Caki2 (cell line): ENCODE data around the gene MGAT5B. TPM values are rescaled to one million over a fixed set of nuclear protein-coding genes. Genes with fewer than 3 reads are reported as not detected.

Experiments
- DNase-seq: peaks from one replicate; pipeline ENCODE4 v3.0.0-alpha.2; 2015; ENCODE audit warnings: low read depth
- in situ Hi-C: cut with HindIII; loops from 2 replicates; pipeline ENCODE4 v1.10.0; 2016; ENCODE audit warnings: low sequenced_read_pairs, low pct_unique_long_range_greater_than_20kb, mixed read lengths
- total RNA-seq: library from RNA; depleted of rRNA; stranded (reverse); fragments of >200 nt; shearing (Covaris generic); gene quantifications from 2 replicates; pipeline ENCODE4 v1.2.3, GENCODE V29; 2014; ENCODE audit warnings: low replicate concordance

The MGAT5B gene
- total RNA-seq, 1 experiment from 2014 or later = 3.1 TPM

DNA sequence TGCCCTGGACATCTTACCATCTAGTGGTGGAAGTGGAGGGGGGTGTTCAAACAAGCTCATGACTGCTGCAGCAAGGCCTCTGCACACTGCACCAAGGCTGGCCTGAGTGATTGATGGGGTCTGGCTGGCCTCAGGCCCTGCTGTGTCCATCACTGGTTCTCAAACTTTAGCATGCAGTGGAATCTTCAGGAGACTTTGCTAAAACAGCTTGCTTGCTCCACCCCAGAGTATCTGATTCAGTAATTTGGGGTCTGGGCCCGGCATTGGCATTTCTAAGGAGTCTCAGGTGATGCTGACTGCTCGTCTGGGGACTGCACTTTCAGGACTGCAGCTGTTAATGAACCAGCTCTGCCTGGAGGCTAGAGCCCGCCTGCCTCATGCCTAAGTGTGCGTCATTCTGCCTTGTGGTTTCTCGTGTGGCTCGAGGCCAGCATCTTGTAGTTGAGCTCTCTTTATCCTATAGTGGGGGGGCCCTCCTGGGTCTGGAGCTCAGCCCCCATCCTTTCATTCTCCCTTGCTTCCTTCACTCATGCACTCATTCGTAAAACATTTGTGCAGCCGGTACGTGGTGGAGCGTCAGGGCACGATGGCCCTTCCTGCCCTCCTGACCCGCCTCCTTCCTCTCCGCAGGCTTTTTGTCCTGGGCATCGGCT lies 4.1 kb downstream of the MGAT5B start:
- in situ Hi-C loops = no loop called here
- DNase-seq = peak; percentile 96

- no peak for DNase-seq
- in situ Hi-C loops = no loop called here
Observed at GRCh38 chr17:76872874-76873221, 4.6 kb downstream of the MGAT5B start.

GRCh38 chr17:76873856-76874255 lies 5.7 kb downstream of the MGAT5B start:
- in situ Hi-C loops = no loop called here
- DNase-seq = no peak

DNA sequence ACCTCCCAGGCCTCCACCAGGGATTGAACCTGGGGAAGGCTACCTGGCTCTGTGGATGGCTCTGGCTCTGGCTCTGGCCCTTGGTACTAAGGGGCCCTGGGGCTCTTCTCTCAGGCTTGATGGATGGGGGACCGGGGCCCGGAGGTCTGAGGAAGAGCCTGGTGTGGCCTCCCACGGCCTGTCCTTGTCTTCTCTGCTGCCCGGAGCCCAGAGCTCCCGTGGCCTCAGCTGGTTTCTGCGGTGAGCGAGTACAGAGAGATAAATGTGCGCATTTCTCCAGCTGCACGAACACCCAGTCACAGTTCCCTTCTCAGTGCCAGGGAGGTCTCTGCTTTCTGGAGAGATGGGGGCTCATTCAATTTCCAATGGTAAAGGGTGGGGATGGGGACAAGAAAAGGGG lies 9.2 kb downstream of the MGAT5B start:
- no peak for DNase-seq

DNA sequence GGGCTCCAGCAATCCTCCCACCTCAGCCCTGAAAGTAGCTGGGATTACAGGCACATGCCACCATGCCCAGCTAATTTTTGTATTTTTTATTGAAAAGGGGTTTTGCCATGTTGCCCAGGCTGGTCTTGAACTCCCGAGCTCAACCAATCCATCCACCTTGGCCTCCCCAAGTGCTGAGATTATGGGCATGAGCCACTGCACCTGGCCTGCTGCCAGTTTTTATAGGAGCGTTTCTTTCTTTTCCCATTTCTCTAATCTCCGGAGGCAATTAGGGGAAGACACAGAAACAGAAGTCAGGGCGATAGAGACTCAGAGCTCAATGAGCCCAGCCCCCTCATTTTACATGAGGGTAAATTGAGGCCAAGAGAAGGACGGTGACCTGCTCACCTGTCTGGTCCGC lies 10.4 kb downstream of the MGAT5B start:
- in situ Hi-C loops = no loop called here
- DNase-seq = no peak

More for the DNA sequence above, 9.2 kb downstream of the MGAT5B start:
- in situ Hi-C loops = no loop called here

- in situ Hi-C loops = no loop called here
- DNase-seq = no peak
Observed at GRCh38 chr17:76879254-76879653, 11.1 kb downstream of the MGAT5B start.

GRCh38 chr17:76879691-76880090 lies 11.5 kb downstream of the MGAT5B start:
- in situ Hi-C loops = no loop called here
- no peak for DNase-seq

DNA sequence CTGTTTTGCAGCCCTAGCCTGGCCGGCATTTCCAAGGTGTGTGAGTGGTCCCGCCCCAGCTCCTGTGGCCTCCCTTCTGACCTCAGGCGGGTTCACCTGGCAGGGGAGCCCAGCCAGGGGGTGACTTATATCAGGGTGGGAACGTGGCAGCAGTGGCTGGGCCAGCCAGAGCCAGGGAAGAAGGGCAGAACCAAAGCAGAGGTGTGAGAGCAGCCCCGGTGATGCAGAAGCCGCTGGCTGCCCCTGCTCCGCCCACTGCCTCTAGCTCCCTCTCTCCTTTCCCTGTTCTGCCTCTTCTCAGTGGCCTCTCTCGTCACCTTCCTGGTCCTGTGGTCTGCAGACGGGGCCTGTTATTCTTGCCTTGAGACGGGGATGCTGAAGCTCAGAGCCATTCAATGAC lies 12.1 kb downstream of the MGAT5B start:
- DNase-seq = no peak
- in situ Hi-C loops = no loop called here

- in situ Hi-C loops = no loop called here
Observed at GRCh38 chr17:76880971-76881370, 12.8 kb downstream of the MGAT5B start.

DNA sequence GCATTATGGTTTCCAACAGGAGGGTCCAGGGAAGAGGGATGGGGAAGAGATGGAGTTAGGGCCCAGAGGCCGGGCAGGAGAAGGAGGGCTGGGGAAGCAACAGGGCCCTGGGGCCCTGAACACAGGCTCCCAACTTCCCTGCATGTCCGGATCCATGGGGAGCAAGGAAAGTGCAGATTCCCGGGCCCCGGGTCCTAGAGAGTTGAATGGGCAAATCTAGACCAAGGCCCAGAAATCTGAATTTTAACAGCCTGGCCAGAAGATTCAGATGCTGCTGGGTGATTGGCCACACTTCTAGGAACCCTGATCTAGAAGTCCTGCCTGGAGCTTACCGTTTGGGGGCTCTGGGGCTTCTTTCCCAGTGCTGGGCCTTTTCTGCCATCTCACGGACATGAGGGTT lies 13.2 kb downstream of the MGAT5B start:
- in situ Hi-C loops = no loop called here
- DNase-seq = no peak

More at GRCh38 chr17:76880971-76881370, 12.8 kb downstream of the MGAT5B start:
- no peak for DNase-seq

DNA sequence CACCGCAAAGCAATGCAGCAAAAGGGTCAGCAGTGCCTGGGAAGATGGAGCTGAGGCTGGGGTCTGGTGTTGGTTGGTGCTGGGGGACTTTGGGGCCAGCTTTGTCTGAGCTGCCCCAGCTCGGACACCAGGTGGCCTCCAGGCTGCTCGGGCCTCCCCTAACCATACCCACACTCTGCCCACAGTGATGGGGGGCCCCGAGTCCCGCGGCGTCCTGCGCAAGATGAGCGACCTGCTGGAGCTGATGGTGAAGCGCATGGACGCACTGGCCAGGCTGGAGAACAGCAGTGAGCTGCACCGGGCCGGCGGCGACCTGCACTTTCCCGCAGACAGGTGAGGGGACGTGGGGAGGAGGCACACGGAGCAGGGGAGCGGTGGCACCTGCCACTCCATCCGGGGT lies 13.8 kb downstream of the MGAT5B start:
- in situ Hi-C loops = no loop called here
- no peak for DNase-seq

DNA sequence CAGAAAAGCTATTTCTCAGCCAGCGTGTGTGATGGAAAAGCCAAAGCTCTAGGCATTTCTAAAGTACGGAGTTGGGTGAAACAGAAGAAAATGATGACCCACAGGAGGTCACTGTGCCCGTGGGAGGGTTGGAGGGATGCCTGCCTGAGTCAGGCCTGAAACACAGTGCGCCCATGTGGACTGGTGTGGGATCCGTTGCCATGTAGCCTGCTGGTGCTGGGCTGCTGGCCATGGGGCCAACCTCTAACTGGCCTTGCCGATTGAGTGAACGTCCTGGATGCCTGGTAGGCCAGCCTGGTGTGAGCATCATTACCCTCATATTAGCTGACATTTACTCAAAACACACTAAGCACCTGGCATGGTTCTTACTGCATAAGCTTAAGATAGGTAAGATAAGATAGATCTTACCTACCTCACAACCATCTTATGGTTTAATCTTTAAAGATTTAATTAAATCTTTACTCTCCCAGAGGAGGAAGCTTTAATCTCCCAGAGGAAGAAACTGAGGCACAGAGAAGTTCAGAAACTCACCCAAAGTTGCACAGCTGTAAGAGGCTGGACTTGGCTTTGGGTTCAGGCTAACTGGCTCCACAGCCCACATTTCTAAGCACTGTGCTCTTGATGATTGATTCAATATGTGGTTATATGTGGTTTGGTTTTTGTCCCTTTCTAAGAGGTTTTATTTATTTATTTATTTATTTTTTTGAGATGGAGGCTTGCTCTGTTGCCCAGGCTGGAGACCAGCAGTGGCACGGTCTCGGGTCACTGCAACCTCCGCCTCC lies 15.7 kb downstream of the MGAT5B start:
- no peak for DNase-seq
- in situ Hi-C loops = no loop called here

DNA sequence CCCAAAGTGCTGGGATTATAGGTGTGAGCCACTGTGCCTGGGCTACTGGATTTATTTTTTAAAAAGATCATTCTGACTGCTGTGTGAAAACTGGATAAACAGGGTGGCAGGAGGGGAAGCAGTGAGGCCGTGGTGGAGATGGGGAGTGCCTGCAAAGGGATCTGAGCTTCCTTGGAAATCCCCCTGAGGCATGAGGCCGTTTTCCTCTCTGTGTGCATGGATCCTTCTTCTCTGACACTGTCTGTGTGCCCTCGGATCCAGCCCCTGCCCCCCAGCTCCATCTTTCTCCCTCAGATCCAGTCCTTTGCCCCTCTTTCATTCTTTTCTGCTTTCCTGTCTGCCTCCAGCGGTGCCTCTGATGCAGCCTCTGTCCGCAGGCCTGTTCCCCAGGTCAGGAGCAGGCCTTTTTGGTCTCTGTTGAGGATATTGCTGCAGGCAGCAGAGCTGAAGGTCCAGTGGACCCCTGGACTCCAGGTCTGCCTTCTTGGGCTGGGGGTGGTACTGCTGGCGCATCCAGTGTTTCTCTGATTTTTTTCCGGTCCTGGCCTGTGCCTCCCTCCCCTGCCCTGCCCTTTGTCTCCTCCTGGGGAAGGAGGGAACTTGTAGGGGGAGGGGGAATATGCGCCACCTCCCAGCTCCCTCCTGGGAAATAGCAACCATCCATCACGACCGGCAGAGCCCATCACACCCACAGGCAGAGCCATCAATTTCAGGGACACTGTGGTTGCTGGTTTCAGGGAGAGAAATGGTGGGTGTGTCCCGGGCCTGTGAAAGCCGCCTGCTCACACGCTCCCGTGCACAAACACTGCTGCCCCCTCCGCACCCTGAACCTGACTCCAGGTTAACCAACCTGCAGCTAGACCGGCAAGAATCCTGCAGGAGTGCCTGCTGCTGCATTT lies 17.0 kb downstream of the MGAT5B start:
- DNase-seq = no peak
- in situ Hi-C loops = no loop called here

- in situ Hi-C loops = no loop called here
Observed at GRCh38 chr17:76885894-76886290, 17.7 kb downstream of the MGAT5B start.

GRCh38 chr17:76886395-76886794 lies 18.2 kb downstream of the MGAT5B start:
- DNase-seq = no peak
- in situ Hi-C loops = no loop called here

More at GRCh38 chr17:76885894-76886290, 17.7 kb downstream of the MGAT5B start:
- DNase-seq = no peak

- no peak for DNase-seq
- in situ Hi-C loops = no loop called here
Observed at GRCh38 chr17:76887802-76888201, 19.6 kb downstream of the MGAT5B start.

GRCh38 chr17:76888661-76889060 lies 20.5 kb downstream of the MGAT5B start:
- no peak for DNase-seq
- in situ Hi-C loops = no loop called here

- no peak for DNase-seq
- in situ Hi-C loops = no loop called here
Observed at GRCh38 chr17:76889323-76889722, 21.1 kb downstream of the MGAT5B start.

DNA sequence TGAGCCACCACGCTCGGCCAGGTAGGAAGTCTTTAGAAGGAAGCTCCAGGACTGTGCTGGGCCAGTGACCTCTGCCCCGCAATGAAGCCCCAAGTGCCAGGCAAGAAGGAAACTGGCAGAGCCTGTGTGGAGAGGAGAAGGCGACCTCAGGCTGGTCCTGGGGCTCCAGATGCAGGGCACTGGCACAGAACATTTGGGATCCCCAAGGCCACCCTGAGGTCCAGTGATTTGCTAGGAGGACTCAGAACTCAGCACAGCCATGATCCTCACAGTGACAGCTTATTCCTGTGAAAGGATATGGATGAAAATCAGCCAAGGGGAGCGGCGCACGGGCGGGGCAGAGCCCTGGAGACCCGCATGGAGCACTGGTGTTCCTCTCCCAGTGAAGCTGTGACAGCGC lies 24.1 kb downstream of the MGAT5B start:
- in situ Hi-C loops = no loop called here
- DNase-seq = no peak
